ENCODE results near the gene ASB2. TPM values are rescaled to one million over a fixed set of nuclear protein-coding genes. Genes with fewer than 3 reads are reported as not detected.

The ASB2 gene
- total and polyA plus RNA-seq, 2 of the 8 experiments (the other 6 are each of a cell fraction or from before 2014, with no cell fraction given), result 1.0 to 2.1 TPM

GRCh38 chr14:93901813-93902212 is 74.6 kb downstream of the ASB2 start:
- Histone ChIP-seq H4K20me1 (replicated peaks in 1 of 2; ENCODE audit: control insufficient read depth in 1 of 2, insufficient read depth in 2 of 2, low read length in 2 of 2) (no peaks in the 10 kb centered on the region), H3K4ac (replicated peaks; ENCODE audit: insufficient read length, low read depth, low read length) (no peak overlapping the region), H3K79me2 (ENCODE audit: control insufficient read depth in 1 of 2, insufficient read depth in 2 of 2, low read length in 2 of 2) (no peaks in the 10 kb centered on the region), H3K23me2 (ENCODE audit: low read depth, low read length) (no peaks in the 10 kb centered on the region; the same call in 1 of the 2 replicates), H3K36me3 (ENCODE audit: control insufficient read depth in 2 of 4, insufficient read depth in 4 of 4, low read length in 3 of 4) (no peaks in the 10 kb centered on the region), H4K5ac (ENCODE audit: insufficient read length, low read depth, low read length) (no peak overlapping the region), H3K27me3 (replicated peaks in 1 of 4; ENCODE audit: control insufficient read depth in 3 of 4, extremely low read depth in 1 of 4, insufficient read depth in 3 of 4, low read length in 3 of 4) (no peaks in the 10 kb centered on the region; a peak in 1 of 7 replicates), H2AK5ac (ENCODE audit: low read depth, low read length) (no peak overlapping the region), H2BK120ac (replicated peaks; ENCODE audit: low read depth, low read length) (no peak overlapping the region), H3K9ac (replicated peaks in 1 of 4; ENCODE audit: extremely low read depth in 1 of 4, low read depth in 3 of 4, low read length in 3 of 4) (no peak overlapping the region), H2AFZ (ENCODE audit: low read length) (no peak overlapping the region), H3K79me1 (ENCODE audit: low read depth, low read length) (no peaks in the 10 kb centered on the region), H3K23ac (ENCODE audit: insufficient read length) (no peak overlapping the region), H2BK15ac (ENCODE audit: low read length) (no peak overlapping the region), H4K91ac (replicated peaks; ENCODE audit: insufficient read length, low read length) (no peak overlapping the region), H3K9me3 (ENCODE audit: insufficient read depth in 2 of 2, low read depth in 1 of 2, low read length in 1 of 2) (no peaks in the 10 kb centered on the region), H4K8ac (ENCODE audit: extremely low read depth, insufficient read depth, low read length) (no peak overlapping the region), H2BK5ac (ENCODE audit: low read depth, low read length) (no peak overlapping the region), H3K56ac (replicated peaks; ENCODE audit: insufficient read length, low read depth, low read length) (no peak overlapping the region), H3K27ac (ENCODE audit: low read depth, low read length) (no peak overlapping the region), H3K4me3 (ENCODE audit: extremely low read depth in 1 of 4, insufficient read depth in 2 of 4, low read depth in 3 of 4, low read length in 4 of 4) (no peak overlapping the region), H3K14ac (ENCODE audit: insufficient read length) (no peak overlapping the region), H2BK20ac (ENCODE audit: low read length) (no peak overlapping the region), H3K4me1 (replicated peaks in 1 of 4; ENCODE audit: control insufficient read depth in 3 of 4, insufficient read depth in 4 of 4, low read length in 3 of 4) (peaks cover 0 to 7% (median 3%) of the 10 kb centered on the region in 4 experiments; a peak in 4 of 7 replicates), H2BK12ac (ENCODE audit: low read depth, low read length) (no peak overlapping the region), H3K18ac (ENCODE audit: extremely low read depth, low read length) (no peak overlapping the region), H3K4me2 (ENCODE audit: insufficient read depth in 1 of 2, low read depth in 2 of 2, low read length in 2 of 2) (no peak overlapping the region)
- POLR2A ChIA-PET (ENCODE audit: partially characterized antibody), result no interaction called here
- WGBS, 2 experiments (ENCODE audit: extremely low coverage in 1 of 2, insufficient coverage in 1 of 2, insufficient read length in 1 of 2, insufficient replicate concordance in 2 of 2, low coverage in 1 of 2, low lambda C conversion rate in 2 of 2, missing lambda C conversion rate in 1 of 2), result 77% methylated on average over 6 of the region's 6 CpGs; no CpG with 5 or more reads in 1 of the 2 experiments
- CTCF ChIA-PET (ENCODE audit: partially characterized antibody), result interaction anchor here (0.9 to 12.9 kb wide), 15 partner anchors 7 to 253 kb away, joined by 3 to 149 read pairs (median 13); partner anchors contain the start of gene PRIMA1
- no peak for FAIRE-seq
- DNase-seq (ENCODE audit: low read depth in 1 of 2, low spot score in 2 of 2), result no peak
- TF ChIP-seq POLR2A (IDR thresholded peaks at IDR 0.05; ENCODE audit: control extremely low read depth in 1 of 2, low read depth in 2 of 2, low read length in 2 of 2) (no peak), KDM1A (IDR thresholded peaks at IDR 0.05; ENCODE audit: borderline replicate concordance, low read length) (no peak), RNF2 (IDR thresholded peaks at IDR 0.05; ENCODE audit: borderline replicate concordance, low read depth, low read length, missing control alignments, poor library complexity, severe bottlenecking) (no peak), CTCF (IDR thresholded peaks at IDR 0.05; ENCODE audit: control extremely low read depth in 1 of 3, insufficient read depth in 1 of 3, low read depth in 1 of 3, low read length in 3 of 3) (no peak), ZNF274 (IDR thresholded peaks at IDR 0.05; ENCODE audit: borderline replicate concordance, extremely low read depth, low read length) (no peak), POU5F1 (IDR thresholded peaks at IDR 0.05; ENCODE audit: low read depth, low read length) (no peak), CBX8 (IDR thresholded peaks at IDR 0.05; ENCODE audit: borderline replicate concordance, low read depth, low read length) (no peak), KDM4A (IDR thresholded peaks at IDR 0.05; ENCODE audit: low read depth, low read length, severe bottlenecking) (no peak), BACH1 (IDR thresholded peaks at IDR 0.05; ENCODE audit: low read length) (no peak), SRF (IDR thresholded peaks at IDR 0.05; ENCODE audit: low read depth, low read length) (no peak), RBBP5 (IDR thresholded peaks at IDR 0.05; ENCODE audit: borderline replicate concordance, low read depth, low read length) (no peak), HDAC6 (IDR thresholded peaks at IDR 0.05; ENCODE audit: low read depth, low read length) (no peak)
